ENCODE data around the gene KIAA1328.

The KIAA1328 gene

DNA sequence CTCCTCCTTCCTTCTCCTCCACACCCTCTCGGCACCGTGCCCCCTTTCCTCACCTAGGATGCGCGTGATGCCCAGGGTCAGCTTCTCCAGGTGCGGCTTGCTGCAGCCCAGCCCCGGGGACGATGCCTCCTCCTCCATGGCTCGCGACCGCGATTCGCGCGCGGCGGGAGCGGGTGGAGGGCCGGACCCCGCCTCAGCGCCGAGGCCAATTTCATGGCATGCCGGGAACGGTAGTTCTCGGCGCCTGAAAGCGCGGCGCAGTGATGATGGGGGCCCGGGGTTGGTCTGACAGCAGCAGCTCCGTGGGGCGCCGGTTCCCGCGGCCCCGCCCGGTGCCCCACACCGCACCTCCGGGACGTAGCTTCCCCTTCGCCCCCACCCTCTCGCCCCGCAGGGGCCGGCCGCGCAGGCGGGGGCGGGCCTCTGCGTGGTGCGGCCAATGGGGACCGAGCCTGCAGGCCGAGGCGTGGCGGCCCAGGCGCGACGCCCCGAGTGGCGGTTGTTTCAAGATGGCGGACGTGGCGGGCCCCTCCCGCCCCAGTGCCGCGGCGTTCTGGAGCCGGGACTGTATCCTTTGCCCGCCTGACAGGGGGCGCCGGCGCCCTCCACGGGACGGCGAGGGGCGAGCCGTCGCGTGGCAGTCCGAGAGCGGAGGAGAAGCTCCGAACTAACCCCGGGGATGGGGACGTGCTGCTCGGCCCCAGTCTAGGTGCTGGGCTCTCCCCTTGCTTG, at the start of gene KIAA1328, which contains the start of gene TPGS2:
Gene KIAA1328 (plus strand): TSS at position 498 of the 732 bp plus-strand sequence. CDS start 12 bp downstream, at position 510.
Gene TPGS2 (minus strand): TSS at position 373 of the 732 bp plus-strand sequence. CDS start 235 bp downstream, at position 138.
- TF ChIP-seq, protein P1, sequence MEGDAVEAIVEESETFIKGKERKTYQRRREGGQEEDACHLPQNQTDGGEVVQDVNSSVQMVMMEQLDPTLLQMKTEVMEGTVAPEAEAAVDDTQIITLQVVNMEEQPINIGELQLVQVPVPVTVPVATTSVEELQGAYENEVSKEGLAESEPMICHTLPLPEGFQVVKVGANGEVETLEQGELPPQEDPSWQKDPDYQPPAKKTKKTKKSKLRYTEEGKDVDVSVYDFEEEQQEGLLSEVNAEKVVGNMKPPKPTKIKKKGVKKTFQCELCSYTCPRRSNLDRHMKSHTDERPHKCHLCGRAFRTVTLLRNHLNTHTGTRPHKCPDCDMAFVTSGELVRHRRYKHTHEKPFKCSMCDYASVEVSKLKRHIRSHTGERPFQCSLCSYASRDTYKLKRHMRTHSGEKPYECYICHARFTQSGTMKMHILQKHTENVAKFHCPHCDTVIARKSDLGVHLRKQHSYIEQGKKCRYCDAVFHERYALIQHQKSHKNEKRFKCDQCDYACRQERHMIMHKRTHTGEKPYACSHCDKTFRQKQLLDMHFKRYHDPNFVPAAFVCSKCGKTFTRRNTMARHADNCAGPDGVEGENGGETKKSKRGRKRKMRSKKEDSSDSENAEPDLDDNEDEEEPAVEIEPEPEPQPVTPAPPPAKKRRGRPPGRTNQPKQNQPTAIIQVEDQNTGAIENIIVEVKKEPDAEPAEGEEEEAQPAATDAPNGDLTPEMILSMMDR (conservative IDR thresholded peaks at IDR 0.05; ENCODE audit: control insufficient read depth, insufficient read depth, low read depth, low read length), result peak; percentile 27
- peak within 1 kb of the TSS; percentile 96 for H3K4me3 ChIP-seq (ENCODE audit: control insufficient read depth, low read depth, low read length)
- DNase-seq (ENCODE audit: low read depth), result peak; percentile 79

DNA sequence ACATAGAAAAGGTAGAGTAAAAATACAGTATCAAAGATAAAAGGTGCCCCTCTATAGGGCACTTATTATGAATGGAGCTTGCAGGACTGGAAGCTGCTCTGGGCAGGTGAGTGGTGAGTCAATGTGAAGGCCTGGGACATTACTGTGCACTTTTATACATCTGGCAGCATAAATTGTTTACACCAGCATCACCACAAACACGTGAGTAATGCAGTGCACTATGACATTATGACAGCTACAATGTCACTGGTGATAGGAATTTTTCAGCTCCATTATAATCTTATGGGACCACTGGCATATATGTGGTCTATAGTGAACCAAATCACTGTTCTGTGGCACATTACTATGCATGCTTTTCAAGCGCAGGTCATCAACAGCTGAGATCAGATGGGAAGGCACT, 48.2 kb upstream of the KIAA1328 start:
- H3K4me3 ChIP-seq (ENCODE audit: control insufficient read depth, low read depth, low read length), result no peak overlapping the region
- TF ChIP-seq, protein P1 (conservative IDR thresholded peaks at IDR 0.05; ENCODE audit: control insufficient read depth, insufficient read depth, low read depth, low read length), result no peak
- DNase-seq (ENCODE audit: low read depth), result peak; percentile 16

DNA sequence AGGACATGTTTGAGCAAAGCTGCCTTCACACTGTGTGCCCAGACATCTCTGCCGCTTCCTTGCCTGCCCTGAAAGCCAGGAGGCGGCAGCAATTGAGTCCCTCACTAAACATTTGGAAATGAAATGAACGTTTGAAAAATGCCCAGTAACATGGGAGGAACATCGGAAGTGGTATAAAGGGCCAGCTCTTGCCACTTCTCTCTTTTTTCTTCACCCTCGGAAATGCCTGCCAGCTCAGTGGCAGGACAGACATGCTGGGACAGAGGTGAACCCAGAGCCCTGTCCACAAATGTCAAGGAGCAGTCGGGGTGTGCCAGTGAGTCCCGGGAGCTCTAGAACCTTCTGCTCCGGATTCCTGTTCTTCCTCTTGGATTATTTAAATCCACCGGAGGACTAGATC, 46.2 kb upstream of the KIAA1328 start:
- no peak overlapping the region for H3K4me3 ChIP-seq (ENCODE audit: control insufficient read depth, low read depth, low read length)
- DNase-seq (ENCODE audit: low read depth), result no peak
- TF ChIP-seq, protein P1 (conservative IDR thresholded peaks at IDR 0.05; ENCODE audit: control insufficient read depth, insufficient read depth, low read depth, low read length), result no peak

- H3K4me3 ChIP-seq (ENCODE audit: control insufficient read depth, low read depth, low read length), result no peak overlapping the region
- TF ChIP-seq, protein P1 (conservative IDR thresholded peaks at IDR 0.05; ENCODE audit: control insufficient read depth, insufficient read depth, low read depth, low read length), result no peak
- DNase-seq (ENCODE audit: low read depth), result no peak
These were observed 45.1 kb upstream of the KIAA1328 start for GRCh38 chr18:36783792-36784191.

- TF ChIP-seq, protein P1 (conservative IDR thresholded peaks at IDR 0.05; ENCODE audit: control insufficient read depth, insufficient read depth, low read depth, low read length), result no peak
- no peak overlapping the region for H3K4me3 ChIP-seq (ENCODE audit: control insufficient read depth, low read depth, low read length)
- DNase-seq (ENCODE audit: low read depth), result peak; percentile 68
These were observed 42.2 kb upstream of the KIAA1328 start for GRCh38 chr18:36786686-36787085.

DNA sequence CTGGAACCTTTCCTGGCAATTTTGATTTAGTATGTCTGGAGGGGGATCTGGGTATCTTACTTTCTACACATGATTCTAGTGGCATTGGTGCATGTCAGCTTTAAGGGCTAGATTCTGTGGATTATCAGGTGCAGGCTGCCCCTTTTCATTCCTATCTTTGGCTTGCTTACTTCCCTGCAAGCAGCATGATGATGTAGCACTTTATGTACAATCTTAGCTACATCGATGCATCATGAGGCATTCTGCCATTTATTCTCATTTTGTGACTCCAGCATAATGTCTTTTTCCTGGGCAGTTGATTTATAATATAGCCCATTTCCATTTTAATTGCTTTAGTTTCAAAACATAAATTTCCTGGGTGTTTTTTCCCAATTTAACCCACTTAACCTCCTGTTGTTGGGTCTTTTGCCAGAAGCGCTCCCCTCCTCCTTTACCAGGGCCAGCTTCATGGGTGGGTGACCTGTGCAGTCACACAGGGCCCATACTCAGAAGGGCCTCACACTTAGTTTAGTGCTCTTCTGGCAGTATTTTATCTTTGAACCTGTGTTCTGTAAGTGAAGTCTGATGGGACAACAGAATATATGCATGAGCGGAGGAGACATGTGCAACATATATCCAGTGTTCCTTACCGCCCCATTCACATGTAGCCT, 36.2 kb upstream of the KIAA1328 start:
- DNase-seq (ENCODE audit: low read depth), result no peak
- TF ChIP-seq, protein P1 (conservative IDR thresholded peaks at IDR 0.05; ENCODE audit: control insufficient read depth, insufficient read depth, low read depth, low read length), result no peak
- no peak overlapping the region for H3K4me3 ChIP-seq (ENCODE audit: control insufficient read depth, low read depth, low read length)
